HEK293 (cell line): ENCODE results near the gene PIM1.

Source experiments
- CTCF ChIA-PET: fragments of 350-600 bp; formaldehyde crosslinking; extraction: SDS; loops from one replicate; lab custom pipeline; 2021; ENCODE audit warnings: antibody characterized with exemption; lab: Yijun Ruan, JAX
- POLR2A ChIA-PET: fragments of 300-600 bp; formaldehyde crosslinking; extraction: SDS; loops from one replicate; lab custom pipeline; 2020; ENCODE audit warnings: antibody characterized with exemption, inconsistent platforms; lab: Yijun Ruan, JAX
- H3K27ac ChIP-seq: fragments of 200-500 bp; sonication (Bioruptor generic); 2 replicates; pipeline ENCODE4 v1.5.1; 2014; ENCODE audit warnings: low read depth, low read length, control low read depth, inconsistent platforms; ENCODE audit errors: extremely low read depth
- H3K36me3 ChIP-seq, 2 experiments: fragments of 200-500 bp in 1 of 2; sonication (Bioruptor generic) in 1 of 2; 1 replicate in 1 of 2; 2 replicates in 1 of 2; pipeline ENCODE4 v1.5.1; 2014 to 2017; ENCODE audit warnings: inconsistent platforms in 2 of 2, low read length in 2 of 2; ENCODE audit not compliant: control insufficient read depth in 2 of 2, insufficient read depth in 1 of 2
- H3K4me1 ChIP-seq: fragments of 200-500 bp; sonication (Bioruptor generic); 2 replicates; pipeline ENCODE4 v1.5.1; 2014; ENCODE audit warnings: mild to moderate bottlenecking, low read length, inconsistent platforms; ENCODE audit not compliant: control insufficient read depth, insufficient read depth
- H3K4me3 ChIP-seq: 2 replicates; pipeline ENCODE4 v1.5.1; 2011; ENCODE audit warnings: low read depth, mild to moderate bottlenecking, control low read depth, low read length, moderate library complexity
- H3K9me3 ChIP-seq: fragments of 200-500 bp; sonication (Bioruptor generic); 2 replicates; pipeline ENCODE4 v1.5.1; 2014; ENCODE audit warnings: low read depth, low read length, inconsistent platforms; ENCODE audit not compliant: control insufficient read depth, insufficient read depth
- OVOL3 ChIP-seq: fragments of 450-650 bp; formaldehyde crosslinking; IDR thresholded peaks from 2 replicates; pipeline ENCODE4 v1.5.1; 2016; ENCODE audit warnings: missing biosample characterization, missing genetic modification characterization
- SCRT2 ChIP-seq: fragments of 450-650 bp; formaldehyde crosslinking; IDR thresholded peaks from 2 replicates; pipeline ENCODE4 v1.5.1; 2016; ENCODE audit warnings: missing biosample characterization, missing genetic modification characterization
- TSHZ1 ChIP-seq: fragments of 450-650 bp; formaldehyde crosslinking; IDR thresholded peaks from 2 replicates; pipeline ENCODE4 v1.5.1; 2016; ENCODE audit warnings: missing biosample characterization, missing genetic modification characterization, borderline replicate concordance
- WT1 ChIP-seq: fragments of 450-650 bp; formaldehyde crosslinking; IDR thresholded peaks from 2 replicates; pipeline ENCODE4 v1.5.1; 2016; ENCODE audit warnings: missing biosample characterization, missing genetic modification characterization
- ZBTB6 ChIP-seq: fragments of 450-650 bp; formaldehyde crosslinking; IDR thresholded peaks from 2 replicates; pipeline ENCODE4 v1.5.1; 2017; ENCODE audit warnings: missing biosample characterization, missing genetic modification characterization
- ZIC2 ChIP-seq: fragments of 450-650 bp; formaldehyde crosslinking; IDR thresholded peaks from 2 replicates; pipeline ENCODE4 v1.5.1; 2016; ENCODE audit warnings: missing biosample characterization, missing genetic modification characterization
- ZNF133 ChIP-seq: fragments of 450-650 bp; formaldehyde crosslinking; IDR thresholded peaks from 2 replicates; pipeline ENCODE4 v1.5.1; 2016; ENCODE audit warnings: missing biosample characterization, missing genetic modification characterization
- ZNF146 ChIP-seq: fragments of 450-650 bp; formaldehyde crosslinking; IDR thresholded peaks from 2 replicates; pipeline ENCODE4 v1.5.1; 2016; ENCODE audit warnings: missing biosample characterization, missing genetic modification characterization
- ZNF155 ChIP-seq: fragments of 450-650 bp; formaldehyde crosslinking; IDR thresholded peaks from 2 replicates; pipeline ENCODE4 v1.5.1; 2016; ENCODE audit warnings: missing biosample characterization, missing genetic modification characterization
- ZNF174 ChIP-seq: fragments of 450-650 bp; formaldehyde crosslinking; IDR thresholded peaks from 2 replicates; pipeline ENCODE4 v1.5.0; 2017; ENCODE audit warnings: missing biosample characterization, mild to moderate bottlenecking, missing genetic modification characterization
- ZNF175 ChIP-seq: fragments of 450-650 bp; formaldehyde crosslinking; IDR thresholded peaks from 2 replicates; pipeline ENCODE4 v1.5.1; 2016; ENCODE audit warnings: missing biosample characterization, missing genetic modification characterization
- ZNF274 ChIP-seq, 2 experiments: fragments of 200-500 bp in 1 of 2; fragments of 450-650 bp in 1 of 2; sonication (Bioruptor generic) in 1 of 2; formaldehyde crosslinking in 1 of 2; IDR thresholded peaks; 2 replicates each; pipeline versions ENCODE4 v1.5.1 to v1.6.1; 2014 to 2016; ENCODE audit warnings: borderline replicate concordance in 1 of 2, inconsistent platforms in 1 of 2, low read length in 1 of 2, missing biosample characterization in 1 of 2, missing genetic modification characterization in 1 of 2
- ZNF488 ChIP-seq: fragments of 450-650 bp; formaldehyde crosslinking; IDR thresholded peaks from 2 replicates; pipeline ENCODE4 v1.5.1; 2016; ENCODE audit warnings: missing biosample characterization, missing genetic modification characterization
- ZNF514 ChIP-seq: fragments of 450-650 bp; formaldehyde crosslinking; IDR thresholded peaks from 2 replicates; pipeline ENCODE4 v1.5.1; 2016; ENCODE audit warnings: missing biosample characterization, missing genetic modification characterization
- ZNF585B ChIP-seq: fragments of 450-650 bp; formaldehyde crosslinking; IDR thresholded peaks from 2 replicates; pipeline ENCODE4 v1.5.1; 2016; ENCODE audit warnings: missing biosample characterization, missing genetic modification characterization
- ZNF624 ChIP-seq: fragments of 450-650 bp; formaldehyde crosslinking; IDR thresholded peaks from 2 replicates; pipeline ENCODE4 v1.5.1; 2017; ENCODE audit warnings: missing biosample characterization, missing genetic modification characterization
- ZNF626 ChIP-seq: fragments of 450-650 bp; sonication (Bioruptor Pico); formaldehyde crosslinking; IDR thresholded peaks from 2 replicates; pipeline ENCODE4 v1.5.1; 2018; ENCODE audit warnings: missing biosample characterization, missing genetic modification characterization, inconsistent platforms
- ZNF658 ChIP-seq: fragments of 450-650 bp; formaldehyde crosslinking; IDR thresholded peaks from 2 replicates; pipeline ENCODE4; 2016; ENCODE audit warnings: missing biosample characterization, missing genetic modification characterization
- ZNF670 ChIP-seq: fragments of 450-650 bp; formaldehyde crosslinking; IDR thresholded peaks from 2 replicates; pipeline ENCODE4 v1.5.1; 2016; ENCODE audit warnings: missing biosample characterization, missing genetic modification characterization, low read depth
- ZNF707 ChIP-seq: fragments of 450-650 bp; formaldehyde crosslinking; IDR thresholded peaks from 2 replicates; pipeline ENCODE4 v1.5.1; 2016; ENCODE audit warnings: missing biosample characterization, missing genetic modification characterization
- ZNF830 ChIP-seq: fragments of 450-650 bp; IDR thresholded peaks from 2 replicates; pipeline ENCODE4 v1.5.0; 2018; ENCODE audit warnings: missing biosample characterization, missing genetic modification characterization, low read depth, mild to moderate bottlenecking, moderate library complexity
- ZXDB ChIP-seq: fragments of 450-650 bp; formaldehyde crosslinking; IDR thresholded peaks from 2 replicates; pipeline ENCODE4 v1.5.1; 2016; ENCODE audit warnings: missing biosample characterization, missing genetic modification characterization

PIM1 gene

DNA sequence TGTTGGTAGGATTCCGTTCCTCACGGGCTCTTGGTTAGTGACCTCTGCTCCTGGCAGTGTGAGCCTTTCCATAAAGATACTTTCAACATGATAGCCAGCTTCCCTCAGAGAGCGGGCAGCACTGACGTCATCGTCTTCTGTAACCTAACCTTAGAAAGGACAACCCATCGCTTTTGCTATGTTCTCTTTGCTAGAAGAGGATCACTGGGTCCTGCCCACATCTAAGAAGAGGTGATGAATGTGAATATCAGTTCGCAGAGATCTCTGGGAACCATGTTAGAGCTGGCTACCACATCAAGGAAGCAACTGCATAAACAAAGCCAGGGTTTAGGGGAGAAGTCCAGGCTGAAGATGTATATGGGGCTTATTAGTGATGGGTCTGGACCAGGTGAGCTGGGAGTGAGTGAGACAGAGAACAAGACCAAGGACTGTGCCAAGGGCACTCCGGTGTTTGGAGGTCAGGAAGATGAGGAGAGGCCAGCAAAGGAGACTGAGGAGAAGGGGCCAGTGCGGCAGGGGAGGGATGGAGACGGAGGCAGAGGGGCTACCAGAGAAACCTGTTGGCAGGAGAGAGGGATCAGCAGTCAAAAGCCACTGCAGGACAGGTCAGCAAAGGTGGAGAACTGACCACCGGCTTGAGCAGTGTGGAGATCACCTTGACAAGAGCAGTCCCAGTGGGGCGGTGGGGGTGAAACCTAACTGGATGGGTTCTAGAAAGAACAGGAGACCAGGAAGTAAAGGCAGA, 39.7 kb downstream of the PIM1 start:
- CTCF ChIA-PET: interaction anchor here (0.6 to 17.8 kb wide), 84 partner anchors 11 to 856 kb away, joined by 3 to 845 read pairs (median 4); partner anchors contain the start of genes C6orf89, PIM1, TBC1D22B and TMEM217
- Histone ChIP-seq H3K36me3 (no peaks in the 10 kb centered on the region), H3K4me1 (no peaks in the 10 kb centered on the region)
- TF ChIP-seq ZNF707: no peak
- no peak for TF ChIP-seq ZNF658 (tag by site-specific recombination)
- no peak for TF ChIP-seq ZNF830 (tag by site-specific recombination)
- TF ChIP-seq ZNF488 (tag by site-specific recombination): no peak
- no peak for TF ChIP-seq OVOL3 (tag by site-specific recombination)
- TF ChIP-seq ZBTB6 (tag by site-specific recombination): no peak
- peak; percentile 48; the same call in 1 of the 2 replicates for TF ChIP-seq SCRT2 (tag by site-specific recombination)
- TF ChIP-seq, all 188 proteins: peak for 1
- POLR2A ChIA-PET: interaction anchor here (0.6 to 2.8 kb wide), 14 partner anchors 33 to 335 kb away, joined by 3 to 13 read pairs (median 4); partner anchors contain the start of genes MTCH1, PIM1, PPIL1 and TBC1D22B
- Histone ChIP-seq H3K9me3 (no peaks in the 10 kb centered on the region), H3K27ac (no peak overlapping the region), H3K4me3 (no peak overlapping the region)

- no peaks in the 10 kb centered on the region for H3K4me1 ChIP-seq
- no peaks in the 10 kb centered on the region for H3K9me3 ChIP-seq
- no peak overlapping the region for H3K4me3 ChIP-seq
- CTCF ChIA-PET: interaction anchor here (0.6 to 17.8 kb wide), 69 partner anchors 10 to 856 kb away, joined by 3 to 845 read pairs (median 5); partner anchors contain the start of genes C6orf89, FGD2, MTCH1 and PIM1
- no peaks in the 10 kb centered on the region for H3K36me3 ChIP-seq
- POLR2A ChIA-PET: interaction anchor here (0.5 to 2.8 kb wide), 13 partner anchors 34 to 336 kb away, joined by 3 to 13 read pairs (median 4); partner anchors contain the start of genes MTCH1, PIM1, PPIL1 and TBC1D22B
- H3K27ac ChIP-seq: no peak overlapping the region
- TF ChIP-seq TSHZ1 (tag by site-specific recombination) (no peak), ZNF626 (tag by site-specific recombination) (no peak), ZNF514 (tag by site-specific recombination) (no peak), ZNF670 (tag by site-specific recombination) (no peak), ZNF830 (tag by site-specific recombination) (no peak), ZNF585B (tag by site-specific recombination) (no peak), ZNF155 (tag by site-specific recombination) (no peak), ZNF146 (tag by site-specific recombination) (no peak), ZNF274 (IDR thresholded peaks at IDR 0.05; ENCODE audit: low read length) (no peak), ZNF274 (tag by site-specific recombination; IDR thresholded peaks at IDR 0.05; ENCODE audit: borderline replicate concordance) (no peak), ZNF133 (tag by site-specific recombination) (no peak), ZIC2 (no peak), ZXDB (tag by site-specific recombination) (no peak), ZNF624 (no peak), ZNF174 (no peak), WT1 (tag by site-specific recombination) (no peak), ZNF175 (tag by site-specific recombination) (no peak)
Measured at GRCh38 chr6:37210313-37210968, 40.5 kb downstream of the PIM1 start.
